ENCODE measurements around the gene TMEM115. TPM values are rescaled to one million over a fixed set of nuclear protein-coding genes. Genes with fewer than 3 reads are reported as not detected.

TMEM115 gene, protein sequence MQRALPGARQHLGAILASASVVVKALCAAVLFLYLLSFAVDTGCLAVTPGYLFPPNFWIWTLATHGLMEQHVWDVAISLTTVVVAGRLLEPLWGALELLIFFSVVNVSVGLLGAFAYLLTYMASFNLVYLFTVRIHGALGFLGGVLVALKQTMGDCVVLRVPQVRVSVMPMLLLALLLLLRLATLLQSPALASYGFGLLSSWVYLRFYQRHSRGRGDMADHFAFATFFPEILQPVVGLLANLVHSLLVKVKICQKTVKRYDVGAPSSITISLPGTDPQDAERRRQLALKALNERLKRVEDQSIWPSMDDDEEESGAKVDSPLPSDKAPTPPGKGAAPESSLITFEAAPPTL
- total RNA-seq (17.3 TPM), polyA plus RNA-seq (21.9 TPM)
- long read RNA-seq, donor 1, partial matches to known transcripts, result 0 of 2 reads
- long read RNA-seq, donor 1, other reads (novel, unspliced or antisense), result 0 of 2 reads
- long read RNA-seq, donor 2, transcript TMEM115-201 (2 exons, 2,197 nt), result major isoform, 24 of 24 reads
- long read RNA-seq, donor 2, partial matches to known transcripts, result 0 of 24 reads
- long read RNA-seq, donor 2, other reads (novel, unspliced or antisense), result 0 of 24 reads
- long read RNA-seq, donor 3, transcript TMEM115-201 (2 exons, 2,197 nt), result major isoform, 19 of 28 reads
- long read RNA-seq, donor 3, partial matches to known transcripts, result 9 of 28 reads
- long read RNA-seq, donor 3, other reads (novel, unspliced or antisense), result 0 of 28 reads
- long read RNA-seq, donor 4, transcript TMEM115-201 (2 exons, 2,197 nt), result major isoform, 9 of 9 reads
- long read RNA-seq, donor 4, partial matches to known transcripts, result 0 of 9 reads
- long read RNA-seq, donor 4, other reads (novel, unspliced or antisense), result 0 of 9 reads
- long read RNA-seq, donor 5, transcript TMEM115-201 (2 exons, 2,197 nt), result major isoform, 26 of 26 reads
- long read RNA-seq, donor 5, partial matches to known transcripts, result 0 of 26 reads
- long read RNA-seq, donor 5, other reads (novel, unspliced or antisense), result 0 of 26 reads
- long read RNA-seq, donor 6, transcript TMEM115-201 (2 exons, 2,197 nt), result major isoform, 9 of 9 reads
- long read RNA-seq, donor 6, partial matches to known transcripts, result 0 of 9 reads
- long read RNA-seq, donor 6, other reads (novel, unspliced or antisense), result 0 of 9 reads
- long read RNA-seq, donor 7, partial matches to known transcripts, result 0 of 4 reads
- long read RNA-seq, donor 7, other reads (novel, unspliced or antisense), result 0 of 4 reads
- long read RNA-seq, donor 8, transcript TMEM115-201 (2 exons, 2,197 nt), result major isoform, 6 of 6 reads
- long read RNA-seq, donor 8, partial matches to known transcripts, result 0 of 6 reads
- long read RNA-seq, donor 8, other reads (novel, unspliced or antisense), result 0 of 6 reads
- long read RNA-seq, donor 9, transcript TMEM115-201 (2 exons, 2,197 nt), result major isoform, 6 of 6 reads
- long read RNA-seq, donor 9, partial matches to known transcripts, result 0 of 6 reads
- long read RNA-seq, donor 9, other reads (novel, unspliced or antisense), result 0 of 6 reads
- long read RNA-seq, donor 10, transcript TMEM115-201 (2 exons, 2,197 nt), result major isoform, 8 of 13 reads
- long read RNA-seq, donor 10, partial matches to known transcripts, result 5 of 13 reads
- long read RNA-seq, donor 10, other reads (novel, unspliced or antisense), result 0 of 13 reads

DNA sequence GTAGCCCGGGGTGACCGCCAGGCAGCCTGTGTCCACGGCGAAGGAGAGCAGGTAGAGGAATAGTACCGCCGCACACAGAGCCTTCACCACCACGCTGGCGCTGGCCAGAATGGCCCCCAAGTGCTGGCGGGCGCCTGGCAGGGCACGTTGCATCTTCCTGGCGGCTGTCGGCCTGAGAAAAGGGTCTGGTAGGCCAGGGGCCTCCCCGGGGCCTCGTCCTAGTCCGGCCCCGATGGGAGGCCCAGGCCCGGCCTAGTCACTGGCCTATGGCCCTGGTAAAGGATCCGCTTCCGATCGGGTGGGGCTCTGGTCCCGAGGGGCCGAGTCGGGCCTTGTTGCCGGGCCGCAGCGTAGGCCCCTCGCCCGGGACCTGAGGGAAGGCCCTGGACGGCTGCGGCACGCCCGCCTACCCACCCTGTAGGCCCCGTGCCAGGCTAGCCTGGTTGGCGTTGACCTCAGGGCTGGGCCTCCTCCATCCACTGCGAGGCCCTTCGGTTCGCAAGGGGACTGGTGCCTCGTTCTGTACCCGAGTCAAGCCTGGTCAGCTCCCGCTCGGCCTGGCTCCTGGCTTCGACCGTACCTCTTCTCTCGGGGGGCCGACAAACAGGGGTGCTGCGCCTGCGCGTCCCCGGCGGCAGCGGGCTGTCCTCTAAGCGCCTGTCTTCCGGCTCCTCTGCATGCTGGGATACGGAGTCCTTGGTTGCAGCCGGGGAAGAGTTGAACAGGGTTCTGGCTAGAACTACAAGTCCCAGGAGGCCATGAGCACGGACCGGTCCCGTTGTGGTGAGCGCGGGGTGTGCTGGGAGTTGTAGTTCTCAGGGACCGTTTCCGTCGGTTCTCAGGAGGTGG, at the start of gene TMEM115:
Gene TMEM115, minus strand, starts transcription at position 611 of the 849 bp plus-strand sequence. Its CDS starts 458 bp downstream, at position 153.
- WGBS, result 4% methylated on average over 64 of the region's 64 CpGs
- Histone ChIP-seq H3K4me3 (ENCODE audit: low read length in 2 of 2) (peak within 1 kb of the TSS; percentile 74 to 83), H3K27me3 (ENCODE audit: control insufficient read depth in 2 of 2, insufficient read depth in 1 of 2, low read length in 1 of 2) (no peaks in the 10 kb centered on the region), H3K9me3 (ENCODE audit: control insufficient read depth in 2 of 2, insufficient read depth in 1 of 2, low read length in 1 of 2) (no peaks in the 10 kb centered on the region), H3K36me3 (ENCODE audit: control insufficient read depth in 2 of 2, insufficient read depth in 2 of 2, low read length in 1 of 2) (peaks cover 35 to 37% of the 10 kb centered on the region in 2 donors), H3K4me1 (ENCODE audit: control insufficient read depth in 2 of 2, insufficient read depth in 2 of 2, low read length in 2 of 2) (peaks cover 23 to 39% of the 10 kb centered on the region in 2 donors), H3K27ac (ENCODE audit: low read depth in 1 of 2, low read length in 1 of 2) (peak within 1 kb of the TSS; percentile 64 to 67)
- DNase-seq (ENCODE audit: low read depth in 6 of 9, low spot score in 9 of 9), result peak; percentile 92 to 99 (median 98)

DNA sequence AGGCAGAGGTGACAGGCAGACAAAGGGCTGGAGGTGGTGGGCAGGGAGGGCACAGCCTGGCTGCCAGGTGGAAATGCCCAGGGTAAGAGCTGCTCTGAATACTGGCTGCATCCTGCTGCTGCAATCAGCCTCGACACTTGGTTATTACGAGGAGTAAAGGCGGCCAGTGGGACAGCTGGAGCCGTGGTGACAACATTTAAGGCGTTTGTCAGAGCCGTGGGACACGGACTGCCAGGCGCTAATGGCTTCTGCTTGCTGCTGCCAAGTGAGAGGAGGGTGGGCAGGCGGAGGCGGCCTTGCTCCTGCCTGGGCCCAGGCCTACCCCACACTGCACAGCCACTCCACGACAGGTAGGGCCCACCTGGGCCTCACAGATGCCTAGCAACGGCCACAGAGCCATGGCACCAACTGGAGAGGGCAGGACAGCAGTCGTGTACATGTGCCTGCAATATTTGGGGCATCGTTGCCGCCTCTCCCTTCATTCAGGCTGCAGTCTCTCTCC, 49.2 kb upstream of the TMEM115 start:
- no peak for DNase-seq (ENCODE audit: low read depth in 6 of 9, low spot score in 9 of 9)
- 90% methylated on average over 15 of the region's 15 CpGs for WGBS

DNA sequence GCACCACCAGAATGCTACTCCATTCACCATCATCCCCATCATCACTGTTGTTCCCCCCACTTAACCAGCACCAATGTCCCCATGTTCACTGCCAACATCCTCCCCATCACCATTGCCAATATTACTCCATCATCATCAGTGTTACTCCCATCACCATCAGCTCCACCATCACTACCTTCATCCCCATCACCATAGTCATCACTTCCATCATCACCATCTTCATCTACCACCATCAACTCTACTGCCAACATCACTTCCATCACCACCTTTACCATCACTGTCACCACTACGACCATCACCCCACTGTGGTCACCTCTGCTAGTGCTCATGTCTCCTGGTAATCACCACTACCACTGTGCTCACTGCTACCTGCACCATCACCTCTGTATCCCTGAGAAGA, 47.2 kb upstream of the TMEM115 start:
- no peaks in the 10 kb centered on the region for H3K27me3 ChIP-seq (ENCODE audit: control insufficient read depth in 2 of 2, insufficient read depth in 1 of 2, low read length in 1 of 2)
- H3K36me3 ChIP-seq (ENCODE audit: control insufficient read depth in 2 of 2, insufficient read depth in 2 of 2, low read length in 1 of 2), result no peaks in the 10 kb centered on the region
- H3K4me1 ChIP-seq (ENCODE audit: control insufficient read depth in 2 of 2, insufficient read depth in 2 of 2, low read length in 2 of 2), result no peaks in the 10 kb centered on the region
- no peak overlapping the region for H3K4me3 ChIP-seq (ENCODE audit: low read length in 2 of 2)
- DNase-seq (ENCODE audit: low read depth in 6 of 9, low spot score in 9 of 9), result no peak
- H3K27ac ChIP-seq (ENCODE audit: low read depth in 1 of 2, low read length in 1 of 2), result no peak overlapping the region
- no peaks in the 10 kb centered on the region for H3K9me3 ChIP-seq (ENCODE audit: control insufficient read depth in 2 of 2, insufficient read depth in 1 of 2, low read length in 1 of 2)
- WGBS, result 67% methylated on average over 1 of the region's 1 CpG

More for the DNA sequence above, 49.2 kb upstream of the TMEM115 start:
- no peak overlapping the region for H3K4me3 ChIP-seq (ENCODE audit: low read length in 2 of 2)
- H3K27ac ChIP-seq (ENCODE audit: low read depth in 1 of 2, low read length in 1 of 2), result no peak overlapping the region
- H3K9me3 ChIP-seq (ENCODE audit: control insufficient read depth in 2 of 2, insufficient read depth in 1 of 2, low read length in 1 of 2), result no peaks in the 10 kb centered on the region
- no peaks in the 10 kb centered on the region for H3K27me3 ChIP-seq (ENCODE audit: control insufficient read depth in 2 of 2, insufficient read depth in 1 of 2, low read length in 1 of 2)
- H3K36me3 ChIP-seq (ENCODE audit: control insufficient read depth in 2 of 2, insufficient read depth in 2 of 2, low read length in 1 of 2), result no peaks in the 10 kb centered on the region
- H3K4me1 ChIP-seq (ENCODE audit: control insufficient read depth in 2 of 2, insufficient read depth in 2 of 2, low read length in 2 of 2), result no peaks in the 10 kb centered on the region

DNA sequence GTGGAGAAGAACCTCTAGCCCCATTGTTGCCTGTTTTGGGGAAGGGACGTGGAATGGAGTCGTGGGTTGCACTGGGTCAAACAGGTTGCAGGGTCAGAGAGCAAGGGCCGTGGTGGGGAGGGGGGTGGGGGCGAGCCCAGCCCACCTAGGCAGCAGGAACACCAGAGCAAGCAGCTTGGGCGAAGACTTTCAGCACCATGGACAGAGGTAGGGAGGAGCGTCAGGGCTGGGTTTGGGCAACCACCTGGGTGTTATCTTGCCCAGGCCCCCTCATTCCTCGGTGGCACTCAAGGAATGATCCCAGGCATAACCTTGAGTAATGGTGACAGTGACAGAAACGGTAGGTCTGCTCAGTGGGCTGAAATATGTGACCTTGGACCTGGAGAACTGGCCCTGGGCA, 45.9 kb upstream of the TMEM115 start:
- WGBS, result 24% methylated on average over 8 of the region's 8 CpGs
- Histone ChIP-seq H3K4me1 (ENCODE audit: control insufficient read depth in 2 of 2, insufficient read depth in 2 of 2, low read length in 2 of 2) (no peaks in the 10 kb centered on the region), H3K27me3 (ENCODE audit: control insufficient read depth in 2 of 2, insufficient read depth in 1 of 2, low read length in 1 of 2) (no peaks in the 10 kb centered on the region), H3K27ac (ENCODE audit: low read depth in 1 of 2, low read length in 1 of 2) (no peak overlapping the region), H3K4me3 (ENCODE audit: low read length in 2 of 2) (no peak overlapping the region), H3K9me3 (ENCODE audit: control insufficient read depth in 2 of 2, insufficient read depth in 1 of 2, low read length in 1 of 2) (no peaks in the 10 kb centered on the region), H3K36me3 (ENCODE audit: control insufficient read depth in 2 of 2, insufficient read depth in 2 of 2, low read length in 1 of 2) (no peaks in the 10 kb centered on the region)
- peak; percentile 18 to 77 (median 52) for DNase-seq (ENCODE audit: low read depth in 6 of 9, low spot score in 9 of 9)

DNA sequence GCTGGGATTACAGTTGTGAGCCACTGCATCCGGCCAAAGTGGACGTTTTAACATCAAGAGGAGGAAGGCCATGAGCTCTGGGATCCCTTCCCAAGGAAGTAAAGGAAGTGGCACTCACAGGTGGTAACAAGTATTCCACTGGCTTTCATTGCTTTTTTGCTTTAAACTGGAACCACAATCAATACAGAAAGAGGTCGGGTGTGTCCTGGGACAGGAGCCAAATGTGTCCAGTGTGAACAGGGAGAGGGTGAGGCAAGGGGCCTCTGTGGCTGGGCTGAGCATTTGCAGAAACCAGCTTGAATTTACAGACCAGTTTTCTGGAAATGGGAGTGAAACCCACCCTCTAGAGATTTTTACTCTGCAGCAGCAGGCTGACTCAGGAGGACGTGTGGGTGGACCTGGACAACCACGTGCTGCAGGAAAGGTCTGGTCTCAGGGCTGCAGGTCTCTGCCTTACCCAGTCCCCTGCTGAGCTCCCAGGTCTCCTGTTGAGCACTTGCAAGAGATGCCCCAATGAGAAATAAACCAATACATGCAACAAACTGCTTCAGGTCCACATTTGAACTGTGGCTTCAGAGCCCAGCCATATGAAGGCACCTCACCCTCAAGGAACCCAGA, 42.8 kb upstream of the TMEM115 start:
- Histone ChIP-seq H3K4me1 (ENCODE audit: control insufficient read depth in 2 of 2, insufficient read depth in 2 of 2, low read length in 2 of 2) (no peaks in the 10 kb centered on the region), H3K27ac (ENCODE audit: low read depth in 1 of 2, low read length in 1 of 2) (no peak overlapping the region), H3K27me3 (ENCODE audit: control insufficient read depth in 2 of 2, insufficient read depth in 1 of 2, low read length in 1 of 2) (no peaks in the 10 kb centered on the region), H3K36me3 (ENCODE audit: control insufficient read depth in 2 of 2, insufficient read depth in 2 of 2, low read length in 1 of 2) (no peaks in the 10 kb centered on the region), H3K4me3 (ENCODE audit: low read length in 2 of 2) (no peak overlapping the region), H3K9me3 (ENCODE audit: control insufficient read depth in 2 of 2, insufficient read depth in 1 of 2, low read length in 1 of 2) (no peaks in the 10 kb centered on the region)
- no peak for DNase-seq (ENCODE audit: low read depth in 6 of 9, low spot score in 9 of 9)
- WGBS, result 59% methylated on average over 5 of the region's 5 CpGs

DNA sequence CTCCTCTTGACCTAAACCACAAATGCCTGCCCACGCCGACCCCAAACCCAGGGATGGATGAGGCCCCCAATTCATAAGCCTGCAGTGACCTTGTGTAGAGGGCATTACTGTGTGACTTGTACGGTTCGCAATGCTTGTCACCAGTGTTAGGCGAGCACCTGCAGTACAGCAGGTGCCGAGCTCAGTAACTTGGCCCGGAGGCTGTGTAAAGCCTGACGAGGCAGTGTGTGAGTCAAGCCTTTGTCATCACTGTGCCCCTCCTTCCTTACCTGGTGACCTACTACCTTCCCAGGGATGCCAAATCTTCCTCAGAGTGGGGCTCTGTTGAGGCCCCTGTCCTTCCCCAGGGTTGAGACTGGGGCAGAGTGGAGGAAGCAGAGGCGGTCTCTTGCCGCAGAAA, 37.2 kb upstream of the TMEM115 start:
- WGBS, result 97% methylated on average over 10 of the region's 10 CpGs
- Histone ChIP-seq H3K36me3 (ENCODE audit: control insufficient read depth in 2 of 2, insufficient read depth in 2 of 2, low read length in 1 of 2) (no peaks in the 10 kb centered on the region), H3K9me3 (ENCODE audit: control insufficient read depth in 2 of 2, insufficient read depth in 1 of 2, low read length in 1 of 2) (no peaks in the 10 kb centered on the region), H3K4me1 (ENCODE audit: control insufficient read depth in 2 of 2, insufficient read depth in 2 of 2, low read length in 2 of 2) (no peaks in the 10 kb centered on the region), H3K27ac (ENCODE audit: low read depth in 1 of 2, low read length in 1 of 2) (no peak overlapping the region), H3K4me3 (ENCODE audit: low read length in 2 of 2) (no peak overlapping the region), H3K27me3 (ENCODE audit: control insufficient read depth in 2 of 2, insufficient read depth in 1 of 2, low read length in 1 of 2) (no peaks in the 10 kb centered on the region)
- DNase-seq (ENCODE audit: low read depth in 6 of 9, low spot score in 9 of 9), result no peak

DNA sequence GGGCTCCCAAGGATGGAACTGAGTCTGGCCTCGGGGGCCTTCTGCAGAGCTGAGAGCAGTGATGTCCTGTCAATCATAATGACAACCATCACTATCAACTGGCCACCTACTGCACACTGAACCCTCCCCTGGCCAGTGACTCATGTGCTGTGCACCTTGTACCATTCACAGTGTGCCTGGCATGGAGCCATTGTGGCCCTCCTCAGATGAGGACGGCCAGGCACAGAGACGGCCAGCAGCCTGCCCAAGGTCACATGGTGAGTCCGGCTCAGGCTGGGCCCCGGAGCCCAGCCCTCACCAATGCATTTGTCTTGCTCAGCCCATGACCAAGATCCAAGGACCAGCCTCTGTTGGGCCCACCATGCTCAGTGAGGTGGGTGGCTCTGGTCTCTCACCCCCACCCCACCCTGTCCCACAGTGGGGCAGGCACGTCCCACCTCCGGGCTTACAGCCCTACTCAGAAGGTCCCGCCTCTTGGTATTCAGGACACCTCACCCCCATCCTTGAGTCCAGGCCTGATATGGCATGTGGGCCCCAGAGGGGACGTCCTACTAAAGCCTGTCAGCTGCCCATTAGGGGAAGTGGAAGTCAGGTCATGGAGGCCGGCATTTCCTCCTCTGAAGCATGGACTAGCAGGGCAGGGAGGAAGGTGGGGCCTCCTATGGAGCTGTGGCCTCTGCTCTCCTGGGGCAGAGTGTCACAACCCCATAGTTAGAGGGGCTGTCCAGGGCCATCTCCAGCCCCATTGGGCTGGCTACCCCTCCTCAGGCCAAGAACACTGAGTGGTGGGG, 35.9 kb upstream of the TMEM115 start:
- WGBS, result 87% methylated on average over 10 of the region's 10 CpGs
- Histone ChIP-seq H3K27me3 (ENCODE audit: control insufficient read depth in 2 of 2, insufficient read depth in 1 of 2, low read length in 1 of 2) (no peaks in the 10 kb centered on the region), H3K27ac (ENCODE audit: low read depth in 1 of 2, low read length in 1 of 2) (no peak overlapping the region), H3K4me1 (ENCODE audit: control insufficient read depth in 2 of 2, insufficient read depth in 2 of 2, low read length in 2 of 2) (no peaks in the 10 kb centered on the region), H3K4me3 (ENCODE audit: low read length in 2 of 2) (no peak overlapping the region), H3K36me3 (ENCODE audit: control insufficient read depth in 2 of 2, insufficient read depth in 2 of 2, low read length in 1 of 2) (no peaks in the 10 kb centered on the region), H3K9me3 (ENCODE audit: control insufficient read depth in 2 of 2, insufficient read depth in 1 of 2, low read length in 1 of 2) (no peaks in the 10 kb centered on the region)
- DNase-seq (ENCODE audit: low read depth in 6 of 9, low spot score in 9 of 9), result no peak

Measured in thymus (tissue), 14 donors.